Stimulated activated CD4-positive, alpha-beta T cell treated with anti-CD3 and anti-CD28 coated beads, Interleukin-1b, Interleukin-23, amount 100 ng/mL, for 24 hours (primary cell): Measurements from ENCODE around the gene PHLDB2.

Experiments
- DNase-seq, 4 experiments: peaks; one replicate each; pipeline ENCODE4 v3.0.0-alpha.2; 2020; ENCODE audit warnings: low read depth in 4 of 4, low spot score in 1 of 4

Gene PHLDB2

DNA sequence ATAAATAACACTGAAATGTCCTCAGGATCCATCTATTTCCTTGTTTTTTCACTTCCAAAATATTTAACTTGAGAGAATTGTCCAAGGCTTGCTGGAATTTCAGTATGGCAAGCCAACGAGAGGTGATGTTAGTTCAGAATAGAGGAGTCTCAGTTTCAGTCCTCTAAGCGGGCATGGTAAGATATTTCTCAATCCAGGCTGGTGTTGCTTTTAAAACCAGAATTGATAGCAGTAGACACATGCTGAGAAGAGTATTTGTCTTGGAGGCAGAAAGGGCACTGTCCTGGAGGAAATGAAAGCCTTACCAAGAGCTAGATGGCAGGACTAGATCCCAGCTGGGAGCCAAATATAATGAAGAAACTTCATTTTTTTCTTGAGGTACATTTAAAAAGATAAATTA lies 23.1 kb downstream of the PHLDB2 start:
- DNase-seq = no peak

DNA sequence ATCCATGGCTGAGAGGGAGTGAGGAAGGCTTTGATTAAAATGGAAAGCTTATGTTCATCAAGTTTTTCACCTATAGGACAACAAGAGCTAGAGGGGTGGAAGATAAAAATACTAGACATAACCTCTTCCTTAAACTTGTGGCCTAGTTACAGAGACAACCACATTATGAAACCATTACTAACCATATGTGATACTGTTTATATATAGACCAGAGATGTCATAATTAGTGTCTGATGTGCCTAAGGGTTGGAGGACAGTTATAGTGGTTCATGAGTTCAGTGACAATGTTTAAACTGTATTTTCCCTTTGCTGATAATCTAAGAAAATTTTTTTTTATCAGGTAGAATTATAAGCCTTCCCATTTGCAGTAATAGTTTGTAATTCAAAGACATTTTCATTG lies 23.7 kb downstream of the PHLDB2 start:
- no peak for DNase-seq

DNA sequence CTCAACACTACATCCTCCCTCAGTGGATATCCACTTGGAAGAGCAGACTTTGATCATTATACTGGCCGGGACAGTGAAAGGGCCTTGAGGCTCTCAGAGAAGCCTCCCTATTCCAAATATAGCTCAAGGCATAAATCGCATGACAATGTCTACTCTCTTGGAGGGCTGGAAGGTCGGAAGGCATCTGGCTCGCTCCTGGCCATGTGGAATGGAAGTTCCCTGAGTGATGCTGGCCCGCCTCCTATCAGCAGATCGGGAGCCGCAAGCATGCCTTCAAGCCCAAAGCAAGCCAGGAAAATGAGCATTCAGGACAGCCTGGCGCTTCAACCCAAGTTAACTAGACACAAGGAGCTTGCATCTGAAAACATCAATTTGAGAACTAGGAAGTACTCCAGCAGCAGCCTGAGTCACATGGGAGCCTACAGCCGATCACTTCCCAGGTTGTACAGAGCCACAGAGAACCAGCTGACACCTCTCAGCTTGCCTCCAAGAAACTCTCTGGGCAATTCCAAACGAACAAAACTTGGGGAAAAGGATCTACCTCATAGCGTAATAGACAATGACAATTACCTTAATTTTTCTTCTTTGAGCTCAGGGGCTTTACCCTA lies 25.4 kb downstream of the PHLDB2 start:
- no peak for DNase-seq

DNA sequence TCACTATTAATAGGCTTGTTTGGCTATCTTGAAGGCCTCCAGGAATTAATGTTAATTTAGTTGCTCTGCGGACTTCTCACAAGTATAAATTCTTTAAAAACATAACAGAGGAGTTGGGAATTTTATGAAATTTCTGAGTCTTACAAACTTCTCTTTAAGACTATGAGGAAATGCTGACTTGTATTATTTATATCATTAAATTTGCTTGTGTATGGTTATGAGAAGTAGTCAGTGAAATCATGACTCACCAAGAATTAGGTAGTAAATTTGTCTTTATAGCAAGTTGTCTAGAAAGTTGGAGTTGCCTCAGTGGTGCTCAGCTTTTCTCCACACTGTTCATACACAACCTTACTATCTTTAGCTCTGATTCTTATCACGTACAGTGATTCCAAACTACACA lies 26.5 kb downstream of the PHLDB2 start:
- no peak for DNase-seq

DNA sequence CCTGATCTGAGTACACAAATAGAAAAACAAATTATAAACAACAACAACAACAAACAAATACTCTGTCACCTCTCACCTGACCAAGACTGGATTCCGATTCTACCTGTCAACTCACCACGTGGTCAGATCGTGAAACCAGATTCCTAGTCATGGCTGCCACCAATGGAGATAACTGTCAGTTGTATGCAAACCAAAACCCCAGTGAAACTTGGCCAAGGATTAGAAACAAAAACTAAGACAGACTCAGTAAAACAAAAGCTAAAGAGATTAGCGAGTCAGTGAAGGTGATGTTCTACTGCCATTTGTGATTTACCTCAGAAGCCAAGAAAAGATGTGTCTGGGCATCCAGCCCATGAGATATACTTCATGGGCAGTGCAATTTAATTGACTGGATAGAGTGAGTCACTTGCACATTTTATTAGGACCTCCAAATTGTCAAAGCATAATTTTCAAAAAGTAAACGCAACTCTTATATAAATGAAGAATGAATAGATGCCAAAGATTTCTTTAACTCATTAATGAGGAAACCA lies 31.1 kb downstream of the PHLDB2 start:
- DNase-seq = no peak

DNA sequence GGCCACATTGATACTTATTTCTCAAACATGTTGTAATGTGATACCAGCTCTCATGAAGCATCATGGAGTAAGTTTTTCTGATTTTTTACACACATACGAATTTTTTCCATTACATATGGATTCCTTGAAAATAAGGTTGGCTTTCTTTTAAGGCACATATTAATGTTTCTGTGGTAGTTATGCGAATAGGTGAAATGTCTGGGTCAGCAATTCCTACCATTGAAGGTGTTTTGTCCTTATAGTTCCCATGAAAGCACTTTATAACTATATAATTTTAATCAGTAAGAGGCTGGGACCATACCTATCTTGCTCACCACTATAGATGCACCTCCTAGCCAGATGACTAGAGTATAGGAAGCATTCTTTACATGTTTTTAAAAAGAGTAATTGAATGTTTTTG lies 33.0 kb downstream of the PHLDB2 start:
- DNase-seq = no peak

DNA sequence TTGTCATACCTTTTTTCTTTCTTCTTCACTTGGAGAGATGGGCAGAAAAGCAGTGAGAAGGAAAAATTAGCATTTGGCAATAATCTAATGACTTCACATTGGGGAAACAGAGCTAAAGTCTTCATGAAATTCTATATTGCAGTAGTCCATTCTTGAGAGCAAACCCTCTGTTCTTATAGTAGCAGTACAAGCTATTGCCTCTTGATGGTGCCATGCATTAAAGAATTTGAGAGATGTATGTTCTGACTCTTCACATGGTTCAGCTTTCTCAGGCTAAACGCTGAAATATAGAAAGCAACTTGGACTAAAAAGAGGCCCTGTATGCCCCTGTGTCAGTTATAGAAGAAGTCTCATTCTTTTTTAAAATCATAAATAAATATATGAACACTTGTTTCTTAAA lies 36.0 kb downstream of the PHLDB2 start:
- DNase-seq = no peak

DNA sequence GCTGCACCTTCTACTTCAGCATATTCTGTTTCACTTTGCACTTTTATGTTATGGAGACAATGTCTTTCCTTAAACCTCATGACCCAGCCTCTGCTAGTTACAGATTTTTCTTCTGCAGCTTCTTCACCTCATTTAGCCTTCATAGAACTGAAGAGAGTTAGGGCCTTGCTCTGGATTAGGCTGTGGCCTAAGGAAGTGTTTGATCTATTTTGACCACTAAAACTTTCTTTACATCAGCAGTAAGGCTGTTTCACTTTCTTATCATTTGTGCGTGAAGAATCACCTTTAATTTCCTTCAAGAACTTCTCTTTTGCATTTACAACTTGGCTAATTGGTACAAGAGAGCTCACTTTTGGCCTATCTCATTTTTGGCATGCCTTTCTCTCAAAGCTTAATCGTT lies 40.9 kb downstream of the PHLDB2 start:
- no peak for DNase-seq

DNA sequence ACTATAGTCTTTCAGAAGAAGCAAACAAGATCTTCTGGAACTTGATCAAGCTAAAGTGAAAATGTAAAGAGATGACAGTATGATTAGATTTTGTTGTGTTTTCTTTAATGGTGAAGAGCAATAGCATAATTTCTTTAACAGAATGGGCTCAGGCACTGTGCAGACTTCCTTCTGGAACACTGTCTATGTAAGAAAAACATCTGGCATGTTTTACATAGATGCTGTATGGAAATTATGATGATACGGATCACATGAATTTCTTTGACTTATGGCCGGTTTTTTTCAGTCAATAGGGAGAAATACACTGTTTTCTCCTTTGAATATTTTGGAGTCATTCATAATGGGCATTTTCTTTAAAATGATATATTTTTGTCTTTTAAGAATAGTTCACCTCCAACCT lies 42.6 kb downstream of the PHLDB2 start:
- no peak for DNase-seq

GRCh38 chr3:111902534-111902933 lies 43.5 kb downstream of the PHLDB2 start:
- no peak for DNase-seq

GRCh38 chr3:111903067-111903511 lies 44.0 kb downstream of the PHLDB2 start:
- DNase-seq = no peak

GRCh38 chr3:111904376-111905241 lies 45.5 kb downstream of the PHLDB2 start:
- no peak for DNase-seq

GRCh38 chr3:111906656-111907055 lies 47.6 kb downstream of the PHLDB2 start:
- DNase-seq = no peak

- DNase-seq = no peak
These were observed 48.1 kb downstream of the PHLDB2 start for GRCh38 chr3:111907151-111907550.

DNA sequence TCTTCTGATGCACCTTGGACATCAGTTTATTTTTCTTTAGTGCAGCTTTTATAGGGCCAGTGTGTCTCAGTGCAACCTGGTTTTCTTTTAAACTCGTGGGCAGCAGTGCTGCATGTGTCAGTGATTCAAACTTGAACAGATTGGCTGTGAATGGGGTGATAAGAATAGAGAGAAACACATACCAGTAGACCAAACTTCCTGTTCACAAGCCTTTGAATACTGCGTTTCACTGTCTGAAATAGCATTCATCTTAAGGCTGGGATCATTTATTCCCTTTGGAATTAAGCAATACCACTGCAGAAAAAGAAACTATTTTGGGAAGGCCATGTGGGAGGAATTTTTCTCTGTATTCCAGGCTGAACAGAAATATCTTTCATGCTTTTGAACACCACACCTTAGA lies 51.7 kb downstream of the PHLDB2 start:
- no peak for DNase-seq

GRCh38 chr3:111911446-111911845 lies 52.4 kb downstream of the PHLDB2 start:
- no peak for DNase-seq

DNA sequence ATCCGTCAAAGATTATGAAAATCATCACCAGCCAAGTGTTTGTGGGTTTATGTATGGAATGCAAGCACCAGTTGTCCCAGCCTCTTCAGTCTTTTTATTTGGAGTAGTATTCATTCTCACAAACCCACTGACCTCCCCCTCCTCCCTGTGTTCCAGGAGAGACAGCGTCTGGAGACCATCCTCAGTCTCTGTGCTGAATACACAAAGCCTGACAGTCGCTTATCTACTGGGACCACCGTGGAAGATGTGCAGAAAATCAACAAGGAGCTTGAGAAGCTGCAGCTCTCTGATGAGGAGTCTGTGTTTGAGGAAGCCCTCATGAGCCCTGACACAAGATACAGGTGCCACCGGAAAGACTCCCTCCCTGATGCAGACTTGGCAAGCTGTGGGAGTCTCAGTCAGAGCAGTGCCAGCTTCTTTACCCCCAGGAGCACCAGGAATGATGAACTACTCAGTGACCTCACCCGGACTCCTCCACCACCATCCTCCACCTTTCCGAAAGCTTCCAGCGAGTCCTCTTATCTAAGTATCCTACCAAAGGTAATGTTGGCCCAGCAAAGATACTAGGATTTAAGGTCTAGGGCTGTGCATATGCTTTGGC lies 54.2 kb downstream of the PHLDB2 start:
- no peak for DNase-seq

DNA sequence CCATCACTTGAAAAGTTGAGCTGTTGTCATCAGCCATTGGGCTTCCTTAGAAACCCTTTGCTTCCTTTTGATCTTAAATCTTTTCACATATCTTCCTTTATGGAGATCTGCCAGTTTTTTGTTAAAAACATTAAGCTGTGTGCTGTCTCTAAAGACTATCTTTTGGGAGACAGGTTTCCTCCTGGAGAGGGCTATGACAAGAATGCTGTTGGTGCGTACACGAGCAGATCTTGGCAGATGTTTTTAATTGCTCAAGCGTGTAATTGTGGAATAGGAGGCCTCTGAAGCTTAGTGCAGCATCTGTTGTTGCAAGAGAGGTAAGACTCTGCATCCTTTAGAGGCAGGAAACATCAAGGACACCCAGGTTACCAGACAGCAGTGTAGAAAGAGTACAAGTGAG lies 56.8 kb downstream of the PHLDB2 start:
- no peak for DNase-seq

DNA sequence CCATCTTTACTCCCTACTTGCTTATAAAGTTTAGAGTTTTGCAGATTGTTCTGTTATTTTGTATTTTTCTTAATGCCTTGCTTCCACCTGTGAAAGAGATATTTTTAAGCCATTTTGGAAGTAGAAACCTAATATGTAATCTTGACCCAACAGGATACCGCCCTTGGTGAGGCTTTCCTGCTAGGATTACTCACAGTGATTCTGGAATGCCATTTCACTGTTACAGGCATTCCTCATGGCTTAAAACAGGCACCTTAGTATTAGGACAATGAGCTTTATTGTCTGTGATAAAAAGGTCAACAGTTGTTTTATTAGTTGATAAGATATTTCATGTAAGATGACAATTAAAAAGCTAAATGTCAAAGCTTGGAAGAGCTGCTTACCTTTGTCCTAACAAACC lies 58.2 kb downstream of the PHLDB2 start:
- no peak for DNase-seq

- no peak for DNase-seq
These were observed 60.5 kb downstream of the PHLDB2 start for GRCh38 chr3:111919370-111920065.

- DNase-seq = no peak
These were observed 62.1 kb downstream of the PHLDB2 start for GRCh38 chr3:111921181-111921580.
